ENCODE data around the gene RAPH1. TPM values are rescaled to one million over a fixed set of nuclear protein-coding genes. Genes with fewer than 3 reads are reported as not detected.
"Not testable (repeated sequence)": the region's sequence is repeated elsewhere in the genome, so short reads cannot be mapped to it uniquely, and the experiment has no call there.

The RAPH1 gene
- total RNA-seq, 1 experiment from 2014 or later: 29.7 TPM

GRCh38 chr2:203544402-203544801 is 9.3 kb upstream of the RAPH1 start:
- no TSS peak for BruUV-seq (replicated peaks)
- no peaks in the 10 kb centered on the region for H3K36me3 ChIP-seq (ENCODE audit: insufficient read depth, low read length, poor library complexity, severe bottlenecking)
- no peak for DNase-seq (ENCODE audit: low spot score)
- no peak overlapping the region for H3K4me3 ChIP-seq (ENCODE audit: low read depth, low read length, poor library complexity, severe bottlenecking)
- H3K9me3 ChIP-seq (ENCODE audit: low read depth, low read length, poor library complexity, severe bottlenecking): no peaks in the 10 kb centered on the region
- no peaks in the 10 kb centered on the region for H3K27me3 ChIP-seq (replicated peaks; ENCODE audit: insufficient read depth, low read depth, low read length, poor library complexity)
- TF ChIP-seq CTCF (conservative IDR thresholded peaks at IDR 0.05; ENCODE audit: low read depth, low read length): no peak
- no peak for TF ChIP-seq EZH2 (IDR thresholded peaks at IDR 0.05; ENCODE audit: borderline replicate concordance, low read depth, low read length, poor library complexity, severe bottlenecking)
- intact Hi-C loops (cut with micrococcal nuclease; ENCODE audit: unreplicated experiment): no loop called here
- no peaks in the 10 kb centered on the region for H3K4me1 ChIP-seq (ENCODE audit: insufficient read depth, low read length, poor library complexity, severe bottlenecking)
- ChIA-PET POLR2A (ENCODE audit: low non-redundant PET) (no interaction called here), CTCF (interaction anchor here (0.6 kb wide), 1 partner anchor 195 kb away, joined by 3 read pairs; no protein-coding TSS in a partner anchor)
- H3K27ac ChIP-seq (ENCODE audit: low read depth, low read length, poor library complexity, severe bottlenecking): no peak overlapping the region

- H3K27me3 ChIP-seq (replicated peaks; ENCODE audit: insufficient read depth, low read depth, low read length, poor library complexity): no peaks in the 10 kb centered on the region
- POLR2A ChIA-PET (ENCODE audit: low non-redundant PET): no interaction called here
- no TSS peak for BruUV-seq (replicated peaks)
- H3K4me3 ChIP-seq (ENCODE audit: low read depth, low read length, poor library complexity, severe bottlenecking): no peak overlapping the region
- no peak for TF ChIP-seq CTCF (conservative IDR thresholded peaks at IDR 0.05; ENCODE audit: low read depth, low read length)
- no peak for TF ChIP-seq EZH2 (IDR thresholded peaks at IDR 0.05; ENCODE audit: borderline replicate concordance, low read depth, low read length, poor library complexity, severe bottlenecking)
- H3K4me1 ChIP-seq (ENCODE audit: insufficient read depth, low read length, poor library complexity, severe bottlenecking): no peaks in the 10 kb centered on the region
- CTCF ChIA-PET: no interaction called here
- no peak overlapping the region for H3K27ac ChIP-seq (ENCODE audit: low read depth, low read length, poor library complexity, severe bottlenecking)
- no peaks in the 10 kb centered on the region for H3K9me3 ChIP-seq (ENCODE audit: low read depth, low read length, poor library complexity, severe bottlenecking)
- DNase-seq (ENCODE audit: low spot score): no peak
- no peaks in the 10 kb centered on the region for H3K36me3 ChIP-seq (ENCODE audit: insufficient read depth, low read length, poor library complexity, severe bottlenecking)
- intact Hi-C loops (cut with micrococcal nuclease; ENCODE audit: unreplicated experiment): no loop called here
Measured at GRCh38 chr2:203543898-203544328, 8.8 kb upstream of the RAPH1 start.

- CTCF ChIA-PET; H3K36me3 ChIP-seq (ENCODE audit: insufficient read depth, low read length, poor library complexity, severe bottlenecking); H3K4me3 ChIP-seq (ENCODE audit: low read depth, low read length, poor library complexity, severe bottlenecking); H3K27me3 ChIP-seq (replicated peaks; ENCODE audit: insufficient read depth, low read depth, low read length, poor library complexity); POLR2A ChIA-PET (ENCODE audit: low non-redundant PET); DNase-seq (ENCODE audit: low spot score); H3K27ac ChIP-seq (ENCODE audit: low read depth, low read length, poor library complexity, severe bottlenecking); H3K9me3 ChIP-seq (ENCODE audit: low read depth, low read length, poor library complexity, severe bottlenecking); BruUV-seq (replicated peaks); intact Hi-C loops (cut with micrococcal nuclease; ENCODE audit: unreplicated experiment); H3K4me1 ChIP-seq (ENCODE audit: insufficient read depth, low read length, poor library complexity, severe bottlenecking): not testable (repeated sequence)
Measured at GRCh38 chr2:203540598-203540997, 5.5 kb upstream of the RAPH1 start.

GRCh38 chr2:203538237-203538636 is 3.1 kb upstream of the RAPH1 start:
- CTCF ChIA-PET; H3K36me3 ChIP-seq (ENCODE audit: insufficient read depth, low read length, poor library complexity, severe bottlenecking); H3K27me3 ChIP-seq (replicated peaks; ENCODE audit: insufficient read depth, low read depth, low read length, poor library complexity); H3K27ac ChIP-seq (ENCODE audit: low read depth, low read length, poor library complexity, severe bottlenecking); DNase-seq (ENCODE audit: low spot score); H3K4me1 ChIP-seq (ENCODE audit: insufficient read depth, low read length, poor library complexity, severe bottlenecking); H3K9me3 ChIP-seq (ENCODE audit: low read depth, low read length, poor library complexity, severe bottlenecking); H3K4me3 ChIP-seq (ENCODE audit: low read depth, low read length, poor library complexity, severe bottlenecking); intact Hi-C loops (cut with micrococcal nuclease; ENCODE audit: unreplicated experiment); BruUV-seq (replicated peaks); POLR2A ChIA-PET (ENCODE audit: low non-redundant PET): not testable (repeated sequence)

- H3K27me3 ChIP-seq (replicated peaks; ENCODE audit: insufficient read depth, low read depth, low read length, poor library complexity); CTCF ChIA-PET; H3K27ac ChIP-seq (ENCODE audit: low read depth, low read length, poor library complexity, severe bottlenecking); DNase-seq (ENCODE audit: low spot score); H3K4me3 ChIP-seq (ENCODE audit: low read depth, low read length, poor library complexity, severe bottlenecking); BruUV-seq (replicated peaks); POLR2A ChIA-PET (ENCODE audit: low non-redundant PET); H3K9me3 ChIP-seq (ENCODE audit: low read depth, low read length, poor library complexity, severe bottlenecking); H3K4me1 ChIP-seq (ENCODE audit: insufficient read depth, low read length, poor library complexity, severe bottlenecking); intact Hi-C loops (cut with micrococcal nuclease; ENCODE audit: unreplicated experiment); H3K36me3 ChIP-seq (ENCODE audit: insufficient read depth, low read length, poor library complexity, severe bottlenecking): not testable (repeated sequence)
Measured at GRCh38 chr2:203536586-203536951, 1.5 kb upstream of the RAPH1 start.
